WERI-Rb-1 (cell line): ENCODE measurements around the gene CDA.

Source experiments
- DNase-seq: peaks from one replicate; pipeline ENCODE4 v3.0.0-alpha.2; 2020
- H3K27ac ChIP-seq: fragments of 250-450 bp; sonication (Bioruptor Pico); 2 replicates; pipeline ENCODE4 v1.5.1; 2020; ENCODE audit warnings: mild to moderate bottlenecking, moderate library complexity
- H3K27me3 ChIP-seq: fragments of 250-450 bp; sonication (Bioruptor Pico); 2 replicates; pipeline ENCODE4 v1.5.1; 2021; ENCODE audit warnings: mild to moderate bottlenecking, low read depth, moderate library complexity; ENCODE audit not compliant: insufficient read depth, severe bottlenecking
- H3K36me3 ChIP-seq: fragments of 250-450 bp; sonication (Bioruptor Pico); 2 replicates; pipeline ENCODE4 v1.5.1; 2020; ENCODE audit warnings: mild to moderate bottlenecking, moderate library complexity
- H3K4me3 ChIP-seq: 2 replicates; pipeline ENCODE4 v1.5.1; 2011; ENCODE audit warnings: low read depth, mild to moderate bottlenecking, control low read depth, low read length
- H3K9me3 ChIP-seq: fragments of 250-450 bp; sonication (Bioruptor Pico); 2 replicates; pipeline ENCODE4 v1.5.1; 2021; ENCODE audit warnings: mild to moderate bottlenecking, moderate library complexity; ENCODE audit not compliant: severe bottlenecking
- CTCF ChIP-seq: IDR thresholded peaks from 2 replicates; pipeline ENCODE4 v1.5.1; 2011; ENCODE audit warnings: low read depth, mild to moderate bottlenecking, control low read depth, inconsistent platforms, low read length

Gene CDA

GRCh38 chr1:20597650-20598049 is 8.8 kb downstream of the CDA start:
- H3K27me3 ChIP-seq: no peaks in the 10 kb centered on the region
- no peaks in the 10 kb centered on the region for H3K36me3 ChIP-seq
- TF ChIP-seq CTCF: no peak
- no peak overlapping the region for H3K27ac ChIP-seq
- H3K4me3 ChIP-seq: no peak overlapping the region
- H3K9me3 ChIP-seq: no peaks in the 10 kb centered on the region
- no peak for DNase-seq

GRCh38 chr1:20600156-20600555 is 11.3 kb downstream of the CDA start:
- H3K9me3 ChIP-seq: no peaks in the 10 kb centered on the region
- no peak overlapping the region for H3K4me3 ChIP-seq
- no peak overlapping the region for H3K27ac ChIP-seq
- no peak for TF ChIP-seq CTCF
- no peaks in the 10 kb centered on the region for H3K36me3 ChIP-seq
- H3K27me3 ChIP-seq: no peaks in the 10 kb centered on the region
- DNase-seq: no peak

- H3K27ac ChIP-seq: no peak overlapping the region
- no peaks in the 10 kb centered on the region for H3K36me3 ChIP-seq
- no peak for TF ChIP-seq CTCF
- no peaks in the 10 kb centered on the region for H3K9me3 ChIP-seq
- no peak overlapping the region for H3K4me3 ChIP-seq
- H3K27me3 ChIP-seq: no peaks in the 10 kb centered on the region
- DNase-seq: no peak
Measured at GRCh38 chr1:20601129-20601825, 12.4 kb downstream of the CDA start.

GRCh38 chr1:20602851-20603450 is 14.1 kb downstream of the CDA start:
- Histone ChIP-seq H3K27me3 (no peaks in the 10 kb centered on the region), H3K27ac (no peak overlapping the region), H3K4me3 (no peak overlapping the region), H3K9me3 (no peaks in the 10 kb centered on the region), H3K36me3 (no peaks in the 10 kb centered on the region)
- DNase-seq: no peak
- no peak for TF ChIP-seq CTCF

GRCh38 chr1:20603504-20604464 is 14.9 kb downstream of the CDA start:
- TF ChIP-seq CTCF: no peak
- Histone ChIP-seq H3K27ac (no peak overlapping the region), H3K4me3 (no peak overlapping the region), H3K27me3 (no peaks in the 10 kb centered on the region), H3K9me3 (no peaks in the 10 kb centered on the region), H3K36me3 (no peaks in the 10 kb centered on the region)
- DNase-seq: no peak
